Thymus (tissue), 11 donors: ENCODE measurements around the gene HCFC2. TPM values are rescaled to one million over a fixed set of nuclear protein-coding genes. Genes with fewer than 3 reads are reported as not detected.

Experiments
- DNase-seq, 9 donors: peaks; one replicate each; pipeline ENCODE4 v3.0.0-alpha.2; 2013; ENCODE audit warnings: low spot score in 9 of 9, low read depth in 6 of 9, missing footprints in 1 of 9
- H3K27ac ChIP-seq, 2 donors: one replicate each; pipeline ENCODE4 v1.5.1; 2013; ENCODE audit warnings: control low read depth in 1 of 2, low read depth in 1 of 2, low read length in 1 of 2, mild to moderate bottlenecking in 1 of 2, moderate library complexity in 1 of 2
- H3K27me3 ChIP-seq, 2 donors: one replicate each; pipeline ENCODE4 v1.5.1; 2013; ENCODE audit warnings: low read length in 1 of 2; ENCODE audit not compliant: control insufficient read depth in 2 of 2, insufficient read depth in 1 of 2
- H3K36me3 ChIP-seq, 2 donors: one replicate each; pipeline ENCODE4 v1.5.1; 2013; ENCODE audit warnings: low read length in 1 of 2, mild to moderate bottlenecking in 1 of 2, moderate library complexity in 1 of 2; ENCODE audit not compliant: control insufficient read depth in 2 of 2, insufficient read depth in 2 of 2
- H3K4me1 ChIP-seq, 2 donors: one replicate each; pipeline ENCODE4 v1.5.1; 2013; ENCODE audit warnings: low read length in 2 of 2; ENCODE audit not compliant: control insufficient read depth in 2 of 2, insufficient read depth in 2 of 2
- H3K4me3 ChIP-seq, 2 donors: one replicate each; pipeline ENCODE4 v1.5.1; 2013; ENCODE audit warnings: low read length in 2 of 2, control low read depth in 1 of 2, mild to moderate bottlenecking in 1 of 2
- H3K9me3 ChIP-seq, 2 donors: one replicate each; pipeline ENCODE4 v1.5.1; 2013; ENCODE audit warnings: low read length in 1 of 2, mild to moderate bottlenecking in 1 of 2; ENCODE audit not compliant: control insufficient read depth in 2 of 2, insufficient read depth in 1 of 2
- WGBS: extraction: QIAGEN DNeasy Blood & Tissue Kit; methylation state at CpG from one replicate; pipeline ENCODE4 v1.1.7; 2013; 5-methylcytosine and 5-hydroxymethylcytosine counted together
- polyA plus RNA-seq: library from polyadenylated mRNA; stranded (reverse); fragments of 200-250 nt; gene quantifications from one replicate; pipeline ENCODE4 v1.2.3, GENCODE V29; 2013
- total RNA-seq: library from RNA; stranded (reverse); fragments of 120-200 nt; gene quantifications from one replicate; pipeline ENCODE4 v1.2.4, GENCODE V29; 2013
- donor health status: healthy.

Gene HCFC2
- total and polyA plus RNA-seq, 2 donors: 13.8 to 13.9 TPM

GRCh38 chr12:104137001-104137901 lies 72.9 kb downstream of the HCFC2 start:
- WGBS: under 1% methylated on average over 78 of the region's 78 CpGs
- peak overlapping the region; percentile 73 to 84 for H3K4me3 ChIP-seq
- H3K27ac ChIP-seq: peak overlapping the region; percentile 85 to 93
- peaks cover 7 to 22% of the 10 kb centered on the region in 2 donors for H3K36me3 ChIP-seq
- peak in 7 of 9 donors; percentile 18 to 59 (median 27) for DNase-seq
- peaks cover 0 to 2% of the 10 kb centered on the region in 2 donors for H3K27me3 ChIP-seq
- H3K9me3 ChIP-seq: no peaks in the 10 kb centered on the region
- peaks cover 4 to 13% of the 10 kb centered on the region in 2 donors for H3K4me1 ChIP-seq

- Histone ChIP-seq H3K27ac (peak within 1 kb of the TSS; percentile 85 to 93), H3K36me3 (peaks cover 3 to 15% of the 10 kb centered on the region in 2 donors), H3K4me3 (peak within 1 kb of the TSS; percentile 73 to 84), H3K4me1 (peaks cover 4 to 13% of the 10 kb centered on the region in 2 donors), H3K27me3 (peaks cover 0 to 2% of the 10 kb centered on the region in 2 donors), H3K9me3 (no peaks in the 10 kb centered on the region)
- 5% methylated on average over 111 of the region's 111 CpGs for WGBS
- peak; percentile 86 to 97 (median 91) for DNase-seq
Measured at GRCh38 chr12:104137902-104138796, 73.8 kb downstream of the HCFC2 start, which contains the start of gene NFYB. TSS of gene NFYB (minus strand) at chr12:104138210. CDS start at chr12:104135453, 2,757 bp downstream.

GRCh38 chr12:104138797-104139152 lies 74.4 kb downstream of the HCFC2 start:
- H3K4me3 ChIP-seq: peak overlapping the region in 1 of 2 donors; percentile 46
- H3K27me3 ChIP-seq: peaks cover 0 to 2% of the 10 kb centered on the region in 2 donors
- H3K4me1 ChIP-seq: peaks cover 4 to 13% of the 10 kb centered on the region in 2 donors
- WGBS: 94% methylated on average over 7 of the region's 7 CpGs
- peak overlapping the region in 1 of 2 donors; percentile 70 for H3K27ac ChIP-seq
- DNase-seq: no peak
- peaks cover 3 to 9% of the 10 kb centered on the region in 2 donors for H3K36me3 ChIP-seq
- no peaks in the 10 kb centered on the region for H3K9me3 ChIP-seq

- Histone ChIP-seq H3K4me3 (no peak overlapping the region), H3K36me3 (no peaks in the 10 kb centered on the region), H3K4me1 (peaks cover 0 to 8% of the 10 kb centered on the region in 2 donors), H3K27ac (no peak overlapping the region), H3K27me3 (peaks cover 0 to 2% of the 10 kb centered on the region in 2 donors), H3K9me3 (no peaks in the 10 kb centered on the region)
- DNase-seq: no peak
- WGBS: 93% methylated on average over 2 of the region's 2 CpGs
Measured at GRCh38 chr12:104142543-104142942, 78.2 kb downstream of the HCFC2 start.

- H3K27me3 ChIP-seq: peaks cover 0 to 2% of the 10 kb centered on the region in 2 donors
- H3K27ac ChIP-seq: no peak overlapping the region
Measured at GRCh38 chr12:104143002-104143401, 78.7 kb downstream of the HCFC2 start.

GRCh38 chr12:104143918-104144317 lies 79.6 kb downstream of the HCFC2 start:
- peaks cover 0 to under 1% of the 10 kb centered on the region in 2 donors for H3K4me1 ChIP-seq
- no peak overlapping the region for H3K27ac ChIP-seq
- WGBS: 99% methylated on average over 1 of the region's 1 CpG
- H3K9me3 ChIP-seq: no peaks in the 10 kb centered on the region
- no peak for DNase-seq
- H3K4me3 ChIP-seq: no peak overlapping the region
- H3K36me3 ChIP-seq: no peaks in the 10 kb centered on the region
- no peaks in the 10 kb centered on the region for H3K27me3 ChIP-seq

More at GRCh38 chr12:104143002-104143401, 78.7 kb downstream of the HCFC2 start:
- Histone ChIP-seq H3K4me3 (no peak overlapping the region), H3K36me3 (no peaks in the 10 kb centered on the region), H3K4me1 (peaks cover 0 to 8% of the 10 kb centered on the region in 2 donors), H3K9me3 (no peaks in the 10 kb centered on the region)
- DNase-seq: no peak

- Histone ChIP-seq H3K27me3 (no peaks in the 10 kb centered on the region), H3K9me3 (no peaks in the 10 kb centered on the region), H3K4me1 (no peaks in the 10 kb centered on the region), H3K4me3 (no peak overlapping the region), H3K27ac (no peak overlapping the region), H3K36me3 (no peaks in the 10 kb centered on the region)
- no peak for DNase-seq
- WGBS: 97% methylated on average over 11 of the region's 11 CpGs
Measured at GRCh38 chr12:104147346-104147745, 83.0 kb downstream of the HCFC2 start.

GRCh38 chr12:104150416-104150815 lies 86.1 kb downstream of the HCFC2 start:
- no peak for DNase-seq
- H3K36me3 ChIP-seq: no peaks in the 10 kb centered on the region
- 94% methylated on average over 8 of the region's 8 CpGs for WGBS
- no peaks in the 10 kb centered on the region for H3K27me3 ChIP-seq
- no peak overlapping the region for H3K4me3 ChIP-seq
- H3K27ac ChIP-seq: no peak overlapping the region
- H3K4me1 ChIP-seq: no peaks in the 10 kb centered on the region
- H3K9me3 ChIP-seq: no peaks in the 10 kb centered on the region
